ENCODE data around the gene NHS. TPM values are rescaled to one million over a fixed set of nuclear protein-coding genes. Genes with fewer than 3 reads are reported as not detected.

The NHS gene
- total RNA-seq, 1 experiment from 2014 or later: 5.7 TPM

GRCh38 chrX:17682259-17682658 is 307.3 kb downstream of the NHS start:
- Histone ChIP-seq H2AFZ (ENCODE audit: low read depth, low read length, poor library complexity, severe bottlenecking) (no peak overlapping the region), H3K27ac (ENCODE audit: low read depth, low read length) (no peak overlapping the region), H3K4me1 (ENCODE audit: control insufficient read depth in 1 of 2, insufficient read depth in 2 of 2, low read length in 2 of 2) (no peaks in the 10 kb centered on the region), H3K4me2 (ENCODE audit: low read length) (no peak overlapping the region), H3K9me2 (ENCODE audit: insufficient read depth) (no peaks in the 10 kb centered on the region), H3K36me3 (ENCODE audit: control insufficient read depth in 1 of 2, insufficient read depth in 2 of 2, low read length in 2 of 2) (no peaks in the 10 kb centered on the region), H3K9ac (ENCODE audit: low read length) (no peak overlapping the region), H3K9me3 (ENCODE audit: control insufficient read depth in 1 of 2, insufficient read depth in 1 of 2, low read depth in 1 of 2, low read length in 2 of 2) (no peaks in the 10 kb centered on the region), H3K27me3 (ENCODE audit: insufficient read depth, low read length) (no peaks in the 10 kb centered on the region), H3K4me3 (replicated peaks in 1 of 2; ENCODE audit: low read depth in 1 of 2, low read length in 2 of 2) (no peak overlapping the region), H3K79me2 (ENCODE audit: insufficient read depth, low read length) (no peaks in the 10 kb centered on the region), H4K20me1 (ENCODE audit: insufficient read depth) (no peaks in the 10 kb centered on the region)
- DNase-seq (ENCODE audit: low read depth, low spot score) (no peak), ATAC-seq (no peak)
- RAD21 ChIA-PET (ENCODE audit: low non-redundant PET in 1 of 2, low total read pairs in 2 of 2, uncharacterized antibody in 2 of 2, unreplicated experiment in 2 of 2): no interaction called here
- TF ChIP-seq SIN3A (IDR thresholded peaks at IDR 0.05; ENCODE audit: low read depth) (no peak), CTCF (IDR thresholded peaks at IDR 0.05 in 2 of 3, conservative IDR thresholded peaks at IDR 0.05 in 1 of 3; ENCODE audit: borderline replicate concordance in 1 of 3, insufficient read depth in 1 of 3, low read depth in 2 of 3, low read length in 2 of 3) (no peak), CBX3 (IDR thresholded peaks at IDR 0.05; ENCODE audit: low read depth) (no peak), POLR2A (IDR thresholded peaks at IDR 0.05; ENCODE audit: borderline replicate concordance, extremely low read depth, insufficient read depth, insufficient read length) (no peak), ELF1 (IDR thresholded peaks at IDR 0.05; ENCODE audit: borderline replicate concordance, low read depth) (no peak), YY1 (IDR thresholded peaks at IDR 0.05; ENCODE audit: extremely low read depth, insufficient replicate concordance, low read depth, low read length) (no peak), TCF7L2 (IDR thresholded peaks at IDR 0.05; ENCODE audit: borderline replicate concordance, extremely low read depth, insufficient read depth, insufficient read length) (no peak)
- POLR2A ChIA-PET: no interaction called here
- no TSS peak for BruUV-seq (replicated peaks)
- intact Hi-C loops (cut with micrococcal nuclease): no loop called here
- CTCF ChIA-PET: no interaction called here

- Histone ChIP-seq H3K4me1 (ENCODE audit: control insufficient read depth in 1 of 2, insufficient read depth in 2 of 2, low read length in 2 of 2) (no peaks in the 10 kb centered on the region), H3K9me2 (ENCODE audit: insufficient read depth) (no peaks in the 10 kb centered on the region), H3K36me3 (ENCODE audit: control insufficient read depth in 1 of 2, insufficient read depth in 2 of 2, low read length in 2 of 2) (no peaks in the 10 kb centered on the region), H3K79me2 (ENCODE audit: insufficient read depth, low read length) (no peaks in the 10 kb centered on the region), H3K27ac (ENCODE audit: low read depth, low read length) (no peak overlapping the region), H3K4me2 (ENCODE audit: low read length) (no peak overlapping the region), H3K4me3 (replicated peaks in 1 of 2; ENCODE audit: low read depth in 1 of 2, low read length in 2 of 2) (no peak overlapping the region), H4K20me1 (ENCODE audit: insufficient read depth) (no peaks in the 10 kb centered on the region; the same call in 1 of the 2 replicates), H3K27me3 (ENCODE audit: insufficient read depth, low read length) (no peaks in the 10 kb centered on the region), H3K9me3 (ENCODE audit: control insufficient read depth in 1 of 2, insufficient read depth in 1 of 2, low read depth in 1 of 2, low read length in 2 of 2) (no peaks in the 10 kb centered on the region), H3K9ac (ENCODE audit: low read length) (no peak overlapping the region), H2AFZ (ENCODE audit: low read depth, low read length, poor library complexity, severe bottlenecking) (no peak overlapping the region)
- DNase-seq (ENCODE audit: low read depth, low spot score): no peak
- ChIA-PET POLR2A (no interaction called here), RAD21 (ENCODE audit: low non-redundant PET in 1 of 2, low total read pairs in 2 of 2, uncharacterized antibody in 2 of 2, unreplicated experiment in 2 of 2) (no interaction called here), CTCF (no interaction called here)
- ATAC-seq: no peak
- BruUV-seq (replicated peaks): no TSS peak
- intact Hi-C loops (cut with micrococcal nuclease): no loop called here
- TF ChIP-seq POLR2A (IDR thresholded peaks at IDR 0.05; ENCODE audit: borderline replicate concordance, extremely low read depth, insufficient read depth, insufficient read length): no peak
- TF ChIP-seq CTCF (IDR thresholded peaks at IDR 0.05 in 2 of 3, conservative IDR thresholded peaks at IDR 0.05 in 1 of 3; ENCODE audit: borderline replicate concordance in 1 of 3, insufficient read depth in 1 of 3, low read depth in 2 of 3, low read length in 2 of 3): no peak
- TF ChIP-seq CEBPB (IDR thresholded peaks at IDR 0.05; ENCODE audit: low read depth): no peak
- TF ChIP-seq JUND (IDR thresholded peaks at IDR 0.05): no peak
- no peak for TF ChIP-seq POLR2AphosphoS5 (IDR thresholded peaks at IDR 0.05; ENCODE audit: low read depth, low read length)
- TF ChIP-seq RAD21 (IDR thresholded peaks at IDR 0.05; ENCODE audit: low read depth): no peak
- no peak for TF ChIP-seq ZBTB33 (IDR thresholded peaks at IDR 0.05; ENCODE audit: extremely low read depth, insufficient replicate concordance, low read length)
- no peak for TF ChIP-seq ZFX (IDR thresholded peaks at IDR 0.05)
- no peak for TF ChIP-seq ATF3 (IDR thresholded peaks at IDR 0.05)
- no peak for TF ChIP-seq SRF (IDR thresholded peaks at IDR 0.05; ENCODE audit: low read depth)
Observed at GRCh38 chrX:17685026-17685425, 310.0 kb downstream of the NHS start.
